Putamen (tissue), 1 donor: ENCODE data around the gene LRCH3.

Source experiments
- DNase-seq: peaks from one replicate; pipeline ENCODE4 v3.0.0-alpha.2; 2016; ENCODE audit warnings: low spot score

Gene LRCH3

GRCh38 chr3:197793247-197793646, 2.2 kb downstream of the LRCH3 start:
- no peak for DNase-seq

GRCh38 chr3:197794115-197794514, 3.1 kb downstream of the LRCH3 start:
- DNase-seq, result no peak

GRCh38 chr3:197795200-197795599, 4.1 kb downstream of the LRCH3 start:
- DNase-seq, result no peak

- no peak for DNase-seq
These were observed 5.0 kb downstream of the LRCH3 start for GRCh38 chr3:197796087-197796486.

- no peak for DNase-seq
These were observed 7.8 kb downstream of the LRCH3 start for GRCh38 chr3:197798863-197799262.

GRCh38 chr3:197800379-197800778, 9.3 kb downstream of the LRCH3 start:
- DNase-seq, result no peak

GRCh38 chr3:197801891-197802778, 11.1 kb downstream of the LRCH3 start:
- no peak for DNase-seq

- DNase-seq, result no peak
These were observed 11.9 kb downstream of the LRCH3 start for GRCh38 chr3:197802779-197803459.

GRCh38 chr3:197804511-197804910, 13.5 kb downstream of the LRCH3 start:
- DNase-seq, result no peak

GRCh38 chr3:197807969-197808587, 17.0 kb downstream of the LRCH3 start:
- DNase-seq, result no peak

- no peak for DNase-seq
These were observed 18.4 kb downstream of the LRCH3 start for GRCh38 chr3:197809356-197810020.

GRCh38 chr3:197810901-197811300, 19.8 kb downstream of the LRCH3 start:
- no peak for DNase-seq

- peak; percentile 84 for DNase-seq
These were observed 20.3 kb downstream of the LRCH3 start for GRCh38 chr3:197811343-197811742.

GRCh38 chr3:197814372-197814771, 23.3 kb downstream of the LRCH3 start:
- no peak for DNase-seq

GRCh38 chr3:197820550-197821335, 29.7 kb downstream of the LRCH3 start:
- DNase-seq, result no peak

- no peak for DNase-seq
These were observed 38.5 kb downstream of the LRCH3 start for GRCh38 chr3:197829397-197830045.

GRCh38 chr3:197830308-197830966, 39.4 kb downstream of the LRCH3 start:
- no peak for DNase-seq

- no peak for DNase-seq
These were observed 39.9 kb downstream of the LRCH3 start for GRCh38 chr3:197830967-197831313.

GRCh38 chr3:197833930-197834715, 43.1 kb downstream of the LRCH3 start:
- no peak for DNase-seq

- DNase-seq, result no peak
These were observed 44.5 kb downstream of the LRCH3 start for GRCh38 chr3:197835509-197835908.
